Right cardiac atrium (tissue), 5 donors: ENCODE results near the gene CHPF2. TPM values are rescaled to one million over a fixed set of nuclear protein-coding genes. Genes with fewer than 3 reads are reported as not detected.

ENCODE experiments used
- ATAC-seq, 2 donors: fragments of 200-7000 bp; cut with Tn5 transposase; one replicate each; pipeline versions ENCODE4 v1.8.0 to v1.9.1; 2020; ENCODE audit warnings: moderate library complexity in 2 of 2, mild to moderate bottlenecking in 1 of 2
- DNase-seq, 3 donors: peaks; one replicate each; pipeline ENCODE4 v3.0.0-alpha.2; 2020
- H3K27ac ChIP-seq: one replicate; pipeline ENCODE4 v1.5.1; 2013; ENCODE audit warnings: mild to moderate bottlenecking, low read length, control low read depth, moderate library complexity
- H3K27me3 ChIP-seq: one replicate; pipeline ENCODE4 v1.6.1; 2013; ENCODE audit not compliant: control insufficient read depth, insufficient read depth
- H3K4me1 ChIP-seq: one replicate; pipeline ENCODE4 v1.6.1; 2013; ENCODE audit warnings: low read length; ENCODE audit not compliant: control insufficient read depth, insufficient read depth
- H3K4me3 ChIP-seq: one replicate; pipeline ENCODE4 v1.5.1; 2013; ENCODE audit warnings: low read length, control low read depth
- H3K9me3 ChIP-seq: one replicate; pipeline ENCODE4 v1.6.1; 2013; ENCODE audit warnings: low read length; ENCODE audit not compliant: control insufficient read depth
- WGBS: extraction: QIAGEN DNeasy Blood & Tissue Kit; methylation state at CpG from one replicate; pipeline ENCODE4 v1.1.7; 2013; 5-methylcytosine and 5-hydroxymethylcytosine counted together
- intact Hi-C, 4 donors: fragments of 100-400 bp; cut with DNase I; formaldehyde crosslinking; loops; one replicate each; pipeline versions ENCODE4 v1.11.0 to v1.14.0; 2022 to 2023
- polyA plus RNA-seq: library from polyadenylated mRNA; stranded (reverse); fragments of 200-250 nt; gene quantifications from one replicate; pipeline ENCODE4 v1.2.3, GENCODE V29; 2013
- total RNA-seq, 4 donors: library from RNA; stranded (reverse); fragmentation: NEBNext Ultra II Directional; extraction: Animal tissue kit (Norgen Biotek cat#: 25700); gene quantifications; one replicate each; pipeline ENCODE4 v1.2.1, GENCODE V29; 2021
- donor health status: healthy with polysubstance abuse.
- donor health status: DM: no; HTN: yes; CAD: no.
- donor health status: DM: no; HTN: no; CAD: no.
- donor health status: DM: no; HTN: yes; CAD: no; lungs with severe emphysema.
- donor health status: DM: yes; HTN: yes; CAD: no.

Gene CHPF2
- total and polyA plus RNA-seq, 5 donors, result 15.5 to 35.3 (median 26.5) TPM

DNA sequence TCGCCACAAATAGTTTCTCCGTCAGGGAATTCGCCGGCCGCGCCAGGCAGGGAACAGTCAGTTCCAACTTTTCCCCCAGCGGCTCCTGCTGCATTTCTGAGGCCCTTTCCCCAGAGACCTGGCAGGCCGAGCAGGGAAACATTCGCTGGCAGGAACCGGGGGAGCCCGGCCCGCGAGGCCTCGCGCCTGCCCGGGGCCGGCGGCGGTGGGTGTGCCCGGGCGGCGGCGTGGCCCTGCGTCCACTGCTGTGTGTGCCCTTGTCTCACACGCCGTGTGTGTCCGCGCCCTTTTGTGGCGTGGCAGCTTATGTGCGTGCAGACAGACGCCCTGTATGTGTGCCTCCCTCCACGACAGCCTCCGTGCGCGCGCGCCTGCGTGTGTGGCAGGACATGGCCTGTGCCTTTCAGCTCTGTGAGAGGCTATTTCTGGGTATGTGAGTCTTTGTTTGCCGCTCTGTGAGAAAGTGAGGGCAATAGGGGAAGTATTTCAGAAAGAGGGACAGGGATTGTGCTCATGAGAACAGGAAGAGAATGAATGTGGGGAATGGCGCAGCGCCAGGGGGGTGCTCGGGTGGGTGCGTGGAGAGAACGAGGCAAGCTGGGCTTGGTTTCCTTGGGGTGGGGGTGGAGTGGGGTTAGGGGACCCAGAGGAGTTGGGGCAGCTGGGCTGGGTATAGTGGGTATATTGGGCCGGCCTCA is 16.9 kb downstream of the CHPF2 start:
- no peaks in the 10 kb centered on the region for H3K9me3 ChIP-seq
- WGBS, result 2% methylated on average over 45 of the region's 45 CpGs
- peak; percentile 82 to 92 (median 91) for DNase-seq
- H3K4me1 ChIP-seq, result peaks cover 18% of the 10 kb centered on the region
- H3K27ac ChIP-seq, result peak overlapping the region; percentile 88
- intact Hi-C loops, result loop anchor here in 2 of 4 donors (5.0 kb wide), 1 partner anchor 53 kb away; no protein-coding TSS in a partner anchor
- peak overlapping the region; percentile 60 for H3K4me3 ChIP-seq
- ATAC-seq, result peak; percentile 28 to 40
- H3K27me3 ChIP-seq, result no peaks in the 10 kb centered on the region

DNA sequence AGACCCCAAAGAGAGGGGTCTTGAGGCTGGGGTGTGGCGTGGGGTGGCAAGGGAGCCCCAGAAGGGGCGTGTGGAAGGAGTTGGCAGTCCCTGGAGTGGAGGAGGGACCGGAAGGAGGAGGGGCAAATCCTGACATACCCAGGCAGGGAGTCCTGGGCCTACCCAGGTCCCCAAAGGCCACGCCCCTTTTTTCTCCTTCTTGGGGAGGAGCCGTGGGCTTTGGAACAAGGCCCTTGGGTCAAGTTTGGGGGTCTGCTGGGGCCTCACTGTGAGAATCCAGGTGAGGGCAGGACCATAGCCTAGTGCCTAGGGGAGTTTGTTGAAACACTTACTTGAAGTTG is 17.4 kb downstream of the CHPF2 start:
- no peaks in the 10 kb centered on the region for H3K27me3 ChIP-seq
- ATAC-seq (peak; percentile 35 to 55), DNase-seq (peak; percentile 80 to 89 (median 86))
- peak overlapping the region; percentile 60 for H3K4me3 ChIP-seq
- no peaks in the 10 kb centered on the region for H3K9me3 ChIP-seq
- H3K27ac ChIP-seq, result peak overlapping the region; percentile 88
- WGBS, result 11% methylated on average over 5 of the region's 5 CpGs
- intact Hi-C loops, result loop anchor here in 2 of 4 donors (5.0 kb wide), 1 partner anchor 53 kb away; no protein-coding TSS in a partner anchor
- peaks cover 18% of the 10 kb centered on the region for H3K4me1 ChIP-seq

- Histone ChIP-seq H3K4me1 (peaks cover 18% of the 10 kb centered on the region), H3K27me3 (no peaks in the 10 kb centered on the region), H3K27ac (peak overlapping the region; percentile 88), H3K4me3 (no peak overlapping the region), H3K9me3 (no peaks in the 10 kb centered on the region)
- WGBS, result 53% methylated on average over 7 of the region's 7 CpGs
- no peak for DNase-seq
- ATAC-seq, result no peak
- intact Hi-C loops, result no loop called here
Measured at GRCh38 chr7:151250181-151251132, 18.2 kb downstream of the CHPF2 start.

- Histone ChIP-seq H3K27ac (peak overlapping the region; percentile 88), H3K9me3 (no peaks in the 10 kb centered on the region), H3K4me1 (peaks cover 15% of the 10 kb centered on the region), H3K27me3 (no peaks in the 10 kb centered on the region), H3K4me3 (peak overlapping the region; percentile 74)
- intact Hi-C loops, result no loop called here
- no peak for ATAC-seq
- peak; percentile 60 to 87 (median 84) for DNase-seq
- WGBS, result 4% methylated on average over 19 of the region's 19 CpGs
Measured at GRCh38 chr7:151251328-151251688, 19.0 kb downstream of the CHPF2 start.

- WGBS, result 1% methylated on average over 79 of the region's 79 CpGs
- H3K27me3 ChIP-seq, result no peaks in the 10 kb centered on the region
- peak overlapping the region; percentile 74 for H3K4me3 ChIP-seq
- intact Hi-C loops, result no loop called here
- ATAC-seq (peak; percentile 57 to 62), DNase-seq (peak; percentile 77 to 94 (median 91))
- peaks cover 12% of the 10 kb centered on the region for H3K4me1 ChIP-seq
- no peaks in the 10 kb centered on the region for H3K9me3 ChIP-seq
- H3K27ac ChIP-seq, result peak overlapping the region; percentile 98
Measured at GRCh38 chr7:151251689-151252560, 19.6 kb downstream of the CHPF2 start.

GRCh38 chr7:151252561-151252835 is 20.2 kb downstream of the CHPF2 start:
- intact Hi-C loops, result no loop called here
- Histone ChIP-seq H3K27ac (peak overlapping the region; percentile 98), H3K9me3 (no peaks in the 10 kb centered on the region), H3K27me3 (no peaks in the 10 kb centered on the region), H3K4me1 (peaks cover 12% of the 10 kb centered on the region), H3K4me3 (peak overlapping the region; percentile 74)
- no peak for DNase-seq
- ATAC-seq, result no peak
- 15% methylated on average over 9 of the region's 9 CpGs for WGBS

DNA sequence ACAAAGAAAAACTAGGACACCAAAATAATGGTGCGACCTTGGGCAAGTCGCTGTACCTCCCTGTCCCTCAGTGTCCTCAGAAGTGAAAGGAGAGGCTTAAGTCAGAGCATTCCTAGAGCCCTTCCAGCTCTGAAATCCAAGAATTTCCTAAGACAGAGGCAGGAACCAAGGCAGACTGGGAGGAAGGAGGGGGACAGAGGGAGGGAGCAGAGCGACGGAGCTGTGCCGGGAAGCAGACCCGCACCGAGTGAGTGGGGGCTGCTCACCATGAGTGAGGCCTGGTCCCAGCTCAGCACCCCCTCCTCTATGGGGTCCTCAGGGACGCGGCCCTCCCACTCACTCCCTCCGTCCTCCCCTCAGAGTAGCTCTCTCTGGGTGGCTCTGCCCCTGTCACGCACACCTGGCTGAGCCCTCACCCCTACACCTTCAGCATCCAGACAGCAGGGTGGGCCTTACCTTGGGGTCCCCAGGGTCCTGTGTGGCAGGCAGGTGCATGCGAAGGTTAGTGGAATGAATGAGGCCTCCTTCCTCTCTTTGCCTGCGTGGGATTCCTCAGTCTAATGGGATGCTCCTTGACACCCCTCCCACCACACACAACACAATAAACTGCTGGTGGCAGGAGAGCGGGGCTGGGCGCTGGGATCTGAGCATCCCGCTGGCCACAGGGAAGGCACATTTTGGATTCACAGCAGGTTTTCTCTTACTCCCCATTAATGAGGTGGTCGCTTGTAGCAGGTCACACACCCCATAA is 20.9 kb downstream of the CHPF2 start:
- intact Hi-C loops, result no loop called here
- peaks cover 12% of the 10 kb centered on the region for H3K4me1 ChIP-seq
- no peak for ATAC-seq
- no peaks in the 10 kb centered on the region for H3K27me3 ChIP-seq
- WGBS, result 49% methylated on average over 17 of the region's 17 CpGs
- H3K27ac ChIP-seq, result no peak overlapping the region
- H3K4me3 ChIP-seq, result no peak overlapping the region
- no peaks in the 10 kb centered on the region for H3K9me3 ChIP-seq
- peak in 1 of 3 donors; percentile 66 for DNase-seq

GRCh38 chr7:151254316-151254715 is 22.0 kb downstream of the CHPF2 start:
- Histone ChIP-seq H3K9me3 (no peaks in the 10 kb centered on the region), H3K4me1 (peaks cover 12% of the 10 kb centered on the region), H3K27ac (no peak overlapping the region), H3K4me3 (no peak overlapping the region), H3K27me3 (no peaks in the 10 kb centered on the region)
- ATAC-seq, result peak; percentile 10
- intact Hi-C loops, result no loop called here
- peak in 2 of 3 donors; percentile 34 to 81 for DNase-seq
- 56% methylated on average over 7 of the region's 7 CpGs for WGBS

DNA sequence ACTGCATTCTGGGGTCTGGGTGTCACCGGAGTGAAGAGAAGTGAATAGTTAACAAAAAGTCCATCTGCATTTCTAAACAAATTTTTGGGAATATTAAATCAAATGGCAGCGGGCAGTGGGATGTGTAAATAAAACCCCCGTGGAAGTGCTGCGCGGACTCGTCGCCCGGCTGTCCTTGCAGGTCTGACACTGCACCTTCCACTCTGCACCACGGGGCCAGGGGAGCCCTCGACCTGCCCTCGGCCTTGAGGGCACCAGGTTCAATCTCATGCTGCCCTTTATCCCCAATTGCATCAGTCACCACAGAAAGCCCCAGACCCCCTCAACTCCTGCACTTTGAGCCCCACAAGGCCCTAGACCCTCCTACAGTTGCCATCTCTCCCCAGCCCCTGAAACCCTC is 22.6 kb downstream of the CHPF2 start:
- intact Hi-C loops, result no loop called here
- DNase-seq, result peak in 2 of 3 donors; percentile 38 to 42

DNA sequence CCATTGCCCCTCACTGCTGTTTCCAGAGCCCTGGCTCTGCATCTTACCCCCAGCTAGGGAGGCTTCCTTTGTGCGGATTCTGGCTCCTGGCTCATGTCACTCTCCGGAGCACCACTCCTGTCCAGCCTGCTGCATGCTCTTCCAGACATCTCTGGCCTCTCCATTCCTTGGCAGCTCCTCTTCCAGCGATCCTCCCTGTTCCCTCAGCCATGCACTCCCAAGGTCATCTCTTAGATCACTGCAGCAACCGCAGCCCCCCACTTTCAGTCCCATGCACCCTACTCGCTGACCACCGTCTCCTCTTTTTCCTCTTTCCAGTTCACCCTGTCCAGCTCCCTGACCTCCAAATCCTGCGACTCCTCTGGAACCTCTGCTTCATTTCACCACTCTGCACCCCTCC is 23.1 kb downstream of the CHPF2 start:
- 63% methylated on average over 7 of the region's 7 CpGs for WGBS
- Histone ChIP-seq H3K27me3 (no peaks in the 10 kb centered on the region), H3K4me3 (no peak overlapping the region), H3K9me3 (no peaks in the 10 kb centered on the region), H3K4me1 (peaks cover 9% of the 10 kb centered on the region), H3K27ac (no peak overlapping the region)
- ATAC-seq, result no peak
- intact Hi-C loops, result no loop called here
- DNase-seq, result peak in 2 of 3 donors; percentile 15 to 20

More for the DNA sequence above, 22.6 kb downstream of the CHPF2 start:
- Histone ChIP-seq H3K27ac (no peak overlapping the region), H3K27me3 (no peaks in the 10 kb centered on the region), H3K4me1 (peaks cover 12% of the 10 kb centered on the region), H3K9me3 (no peaks in the 10 kb centered on the region), H3K4me3 (no peak overlapping the region)
- no peak for ATAC-seq
- WGBS, result 86% methylated on average over 11 of the region's 11 CpGs
